ENCODE measurements around the gene POFUT2. TPM values are rescaled to one million over a fixed set of nuclear protein-coding genes. Genes with fewer than 3 reads are reported as not detected.

Gene POFUT2
- total RNA-seq, 1 experiment from 2014 or later: 25.5 TPM

DNA sequence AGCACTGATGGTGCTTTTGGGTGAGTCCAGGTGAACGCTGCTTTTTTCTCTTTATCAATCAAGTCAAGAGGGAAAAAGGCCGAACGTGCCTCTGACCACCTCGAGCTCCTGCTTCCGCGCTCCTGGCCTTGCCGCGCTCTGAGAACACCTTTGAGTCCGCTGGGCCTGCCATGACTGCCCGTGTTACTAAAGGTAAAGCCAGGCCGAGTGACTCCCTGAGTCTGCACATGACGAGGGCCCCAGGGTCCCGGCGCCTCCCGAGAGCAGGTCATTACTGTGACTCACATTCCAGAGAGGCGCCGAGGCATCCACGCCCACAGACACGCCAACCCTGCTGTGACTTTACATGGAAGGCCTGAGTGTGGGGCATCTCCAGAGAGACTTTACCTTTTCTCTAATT lies 11.1 kb downstream of the POFUT2 start:
- in situ Hi-C loops (cut with HindIII; ENCODE audit: low sequenced_read_pairs): no loop called here
- no peak for DNase-seq (ENCODE audit: low spot score)

DNA sequence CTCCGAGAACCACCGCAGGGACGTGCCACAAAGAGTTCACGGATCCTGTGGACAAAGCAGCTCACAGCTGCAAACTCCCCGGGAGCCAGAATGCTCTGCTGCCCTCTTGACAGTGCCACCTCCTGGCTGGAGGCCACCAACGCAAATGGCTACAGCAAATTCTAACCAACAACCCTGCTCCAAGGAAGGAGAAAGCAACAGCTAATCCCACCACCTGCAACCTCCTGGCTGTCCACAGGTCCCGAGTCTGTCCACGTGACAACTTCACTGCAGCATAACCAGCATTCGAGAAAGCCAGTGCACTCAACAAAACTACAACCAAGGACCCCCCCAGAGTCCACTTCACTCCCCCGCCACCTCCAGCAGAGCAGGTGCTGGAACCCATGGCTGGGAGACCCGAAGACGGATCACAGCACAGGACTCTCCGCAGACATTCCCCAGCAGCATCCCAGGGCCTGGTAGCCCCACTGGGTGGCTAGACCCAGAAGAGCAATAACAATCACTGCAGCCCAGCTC lies 17.3 kb downstream of the POFUT2 start:
- DNase-seq (ENCODE audit: low spot score): no peak

DNA sequence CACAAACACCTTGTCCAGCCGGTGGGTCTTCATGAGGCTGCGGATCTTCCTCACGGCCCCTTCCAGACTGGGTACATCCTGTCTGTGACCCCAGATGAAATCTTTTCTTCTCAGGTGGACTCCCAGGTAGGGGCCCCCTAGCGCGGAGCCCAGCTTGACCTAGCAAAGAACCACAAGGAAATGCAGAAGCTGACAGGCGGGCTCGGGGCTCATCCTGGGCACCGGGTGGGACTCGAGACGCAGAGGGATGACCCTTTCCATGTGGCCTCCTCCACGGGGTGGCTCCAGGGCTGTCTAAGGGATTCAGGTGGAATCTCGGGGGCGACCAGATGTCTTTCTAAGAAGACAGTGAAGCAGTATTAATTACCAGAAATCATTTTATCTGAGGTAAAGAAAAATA lies 17.8 kb downstream of the POFUT2 start:
- DNase-seq (ENCODE audit: low spot score): no peak
- in situ Hi-C loops (cut with HindIII; ENCODE audit: low sequenced_read_pairs): no loop called here

More for the DNA sequence above, 17.3 kb downstream of the POFUT2 start:
- in situ Hi-C loops (cut with HindIII; ENCODE audit: low sequenced_read_pairs): no loop called here

DNA sequence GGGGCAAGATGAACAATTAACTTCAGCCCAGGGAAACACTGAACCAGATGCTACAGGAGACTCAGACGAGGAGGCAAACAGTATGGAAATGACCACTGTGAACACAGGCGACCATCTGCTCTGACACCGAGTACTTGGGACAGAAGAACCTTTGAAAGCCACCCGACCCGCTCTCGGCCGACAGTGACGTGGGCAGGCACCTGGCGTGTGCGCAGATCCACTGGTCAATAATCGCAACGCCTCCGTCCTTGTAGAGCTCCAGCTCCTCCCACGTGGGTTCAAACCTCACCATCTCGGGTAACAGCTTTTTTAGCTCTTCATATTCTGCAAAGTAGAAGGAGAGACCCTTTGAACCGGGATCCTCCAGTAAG lies 20.3 kb downstream of the POFUT2 start:
- no peak for DNase-seq (ENCODE audit: low spot score)
- in situ Hi-C loops (cut with HindIII; ENCODE audit: low sequenced_read_pairs): no loop called here

DNA sequence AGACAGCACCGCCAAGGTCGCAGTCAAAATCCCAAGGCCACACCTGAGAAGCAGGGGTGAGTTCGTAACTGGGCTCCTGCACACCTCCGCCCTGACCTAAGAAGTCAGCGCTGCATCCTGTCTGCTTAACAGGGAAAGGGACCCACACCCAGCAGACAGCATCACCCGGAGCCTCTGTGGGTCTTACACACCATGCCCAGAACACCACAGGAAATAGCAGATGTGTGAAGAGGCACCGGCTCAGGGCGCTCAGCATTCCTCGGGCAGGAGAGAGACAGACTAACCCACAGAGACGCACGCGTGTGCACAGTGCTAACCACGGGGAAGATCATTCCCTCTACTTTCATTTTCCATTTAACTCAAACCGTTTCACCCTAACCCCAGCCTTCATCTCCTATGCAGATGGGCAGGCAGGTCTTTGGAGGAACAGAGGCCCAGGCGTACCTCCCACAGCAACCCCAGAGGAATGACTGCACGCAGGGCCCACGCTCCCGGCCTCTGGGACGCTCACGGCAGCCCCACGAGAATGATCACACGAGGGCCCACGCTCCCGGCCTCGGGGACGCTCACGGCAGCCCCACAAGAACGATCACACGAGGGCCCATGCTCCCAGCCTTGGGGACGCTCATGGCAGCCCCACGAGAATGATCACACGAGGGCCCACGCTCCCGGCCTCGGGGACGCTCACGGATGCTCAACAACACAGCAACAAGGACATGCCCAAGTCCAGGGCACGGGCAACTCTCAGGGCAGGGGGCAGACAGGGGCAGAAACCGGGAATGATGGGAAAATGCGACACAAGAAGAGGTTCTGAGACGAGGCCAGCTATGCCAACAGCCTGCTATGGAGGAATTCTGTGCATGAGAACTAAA lies 20.9 kb downstream of the POFUT2 start:
- DNase-seq (ENCODE audit: low spot score): no peak
- in situ Hi-C loops (cut with HindIII; ENCODE audit: low sequenced_read_pairs): no loop called here

DNA sequence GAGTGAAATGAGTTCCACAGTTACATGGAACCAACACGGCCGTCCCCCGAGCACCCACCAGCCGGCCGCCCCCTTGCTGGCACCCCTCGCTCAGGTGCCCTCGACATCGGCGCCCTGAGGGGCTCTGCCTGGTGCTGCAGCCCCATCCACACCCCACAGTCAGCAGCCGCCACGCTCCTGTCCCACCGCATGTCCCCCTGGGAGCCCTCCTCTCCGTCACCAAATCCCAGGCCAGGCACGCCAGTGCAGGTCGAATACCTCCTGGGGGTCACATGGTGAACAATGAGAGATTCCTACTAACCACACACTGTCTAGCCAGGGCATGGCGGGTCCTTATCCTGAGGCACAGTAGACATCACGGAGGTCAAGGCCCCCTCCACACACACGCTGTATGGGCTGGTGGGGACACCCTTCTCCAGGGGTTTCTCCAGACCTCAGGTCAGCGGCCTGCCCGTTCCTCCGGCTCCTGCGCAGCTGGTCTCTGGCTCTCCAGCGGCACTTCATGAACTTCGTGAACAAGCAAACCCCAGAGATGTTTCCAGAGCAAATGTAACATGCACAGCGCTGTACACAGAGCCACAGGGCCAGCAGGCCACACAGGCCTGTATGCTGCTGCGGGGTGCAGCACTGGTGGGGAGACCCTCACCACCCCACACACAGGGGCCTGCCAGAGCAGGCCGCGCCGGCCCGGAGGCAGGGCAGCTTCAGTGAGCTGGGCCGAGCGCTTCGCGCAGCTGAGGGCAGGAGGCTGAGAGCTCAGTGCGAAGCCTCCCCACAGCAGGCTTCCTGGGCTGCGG lies 21.8 kb downstream of the POFUT2 start:
- DNase-seq (ENCODE audit: low spot score): no peak
- in situ Hi-C loops (cut with HindIII; ENCODE audit: low sequenced_read_pairs): no loop called here

DNA sequence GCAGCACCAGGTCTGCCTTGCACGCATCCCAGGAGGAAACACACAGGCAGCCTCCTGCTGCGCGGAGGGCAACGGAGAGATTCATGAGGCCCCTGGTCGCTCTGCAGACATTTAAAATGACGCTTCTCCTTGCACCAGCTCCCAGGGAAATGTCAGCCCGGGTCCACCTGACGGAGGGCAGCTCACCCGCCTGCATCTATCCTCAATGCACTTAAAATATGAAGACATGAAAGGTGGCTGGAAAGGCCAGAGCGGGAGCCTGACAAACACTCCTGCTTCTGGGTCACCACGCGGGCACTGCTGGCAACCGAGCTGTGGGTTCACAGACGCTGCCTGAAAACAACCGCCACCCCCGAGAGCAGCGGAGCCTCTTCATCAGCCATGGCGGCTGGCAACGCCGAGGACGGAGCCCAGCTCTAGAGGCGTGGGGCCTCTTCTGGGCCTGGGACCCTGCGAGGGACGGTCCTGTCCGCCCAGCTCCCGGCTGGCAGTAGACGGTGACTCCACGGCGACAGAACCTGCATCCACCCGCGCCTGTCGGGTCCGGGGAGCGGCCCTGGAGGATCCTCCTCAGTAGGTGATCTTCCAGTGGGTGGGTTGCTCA lies 22.7 kb downstream of the POFUT2 start:
- DNase-seq (ENCODE audit: low spot score): no peak

DNA sequence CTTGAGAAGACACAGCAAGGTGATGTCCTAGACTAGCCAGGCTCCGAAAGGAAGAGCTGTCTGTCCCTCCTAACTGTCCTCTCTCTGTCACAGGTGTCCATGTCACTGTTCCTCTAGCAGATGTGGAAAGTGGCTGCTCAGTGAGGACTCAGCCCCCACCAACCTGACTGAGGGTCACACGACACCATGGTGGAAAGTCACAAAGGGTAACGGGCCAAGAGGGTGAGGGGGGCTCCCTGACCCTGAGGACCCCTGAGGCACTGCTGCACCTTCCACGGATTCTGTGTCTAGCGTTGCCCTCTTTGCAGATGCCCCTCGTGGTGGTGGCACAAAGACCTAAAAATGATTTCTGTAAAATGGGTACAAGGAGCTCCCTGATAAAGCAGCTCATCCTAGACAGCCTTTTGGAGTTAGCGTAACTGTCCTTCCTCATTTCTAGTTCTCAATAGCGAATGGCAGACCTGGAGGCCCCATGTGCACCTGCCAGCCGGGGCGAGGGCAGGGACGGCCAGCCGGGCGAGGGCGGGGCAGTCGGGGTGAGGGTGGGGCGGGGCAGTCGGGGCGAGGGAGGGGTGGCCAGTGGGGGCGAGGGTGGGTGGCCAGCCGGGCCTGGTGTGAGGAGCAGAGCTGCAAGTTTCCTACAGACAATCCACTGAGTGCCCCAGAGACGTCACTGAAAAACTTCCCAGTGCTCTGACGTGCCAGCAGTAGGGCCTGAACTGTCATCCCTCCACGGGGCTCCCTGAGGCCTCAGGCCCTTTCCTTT lies 23.4 kb downstream of the POFUT2 start:
- in situ Hi-C loops (cut with HindIII; ENCODE audit: low sequenced_read_pairs): no loop called here
- DNase-seq (ENCODE audit: low spot score): no peak

More for the DNA sequence above, 22.7 kb downstream of the POFUT2 start:
- in situ Hi-C loops (cut with HindIII; ENCODE audit: low sequenced_read_pairs): no loop called here

- in situ Hi-C loops (cut with HindIII; ENCODE audit: low sequenced_read_pairs): no loop called here
- no peak for DNase-seq (ENCODE audit: low spot score)
Observed at GRCh38 chr21:45263534-45263933, 24.2 kb downstream of the POFUT2 start.

- in situ Hi-C loops (cut with HindIII; ENCODE audit: low sequenced_read_pairs): no loop called here
- no peak for DNase-seq (ENCODE audit: low spot score)
Observed at GRCh38 chr21:45262616-45263015, 25.1 kb downstream of the POFUT2 start.

- in situ Hi-C loops (cut with HindIII; ENCODE audit: low sequenced_read_pairs): no loop called here
- no peak for DNase-seq (ENCODE audit: low spot score)
Observed at GRCh38 chr21:45262041-45262581, 25.6 kb downstream of the POFUT2 start.

GRCh38 chr21:45261093-45261492 lies 26.6 kb downstream of the POFUT2 start:
- in situ Hi-C loops (cut with HindIII; ENCODE audit: low sequenced_read_pairs): no loop called here
- DNase-seq (ENCODE audit: low spot score): no peak

DNA sequence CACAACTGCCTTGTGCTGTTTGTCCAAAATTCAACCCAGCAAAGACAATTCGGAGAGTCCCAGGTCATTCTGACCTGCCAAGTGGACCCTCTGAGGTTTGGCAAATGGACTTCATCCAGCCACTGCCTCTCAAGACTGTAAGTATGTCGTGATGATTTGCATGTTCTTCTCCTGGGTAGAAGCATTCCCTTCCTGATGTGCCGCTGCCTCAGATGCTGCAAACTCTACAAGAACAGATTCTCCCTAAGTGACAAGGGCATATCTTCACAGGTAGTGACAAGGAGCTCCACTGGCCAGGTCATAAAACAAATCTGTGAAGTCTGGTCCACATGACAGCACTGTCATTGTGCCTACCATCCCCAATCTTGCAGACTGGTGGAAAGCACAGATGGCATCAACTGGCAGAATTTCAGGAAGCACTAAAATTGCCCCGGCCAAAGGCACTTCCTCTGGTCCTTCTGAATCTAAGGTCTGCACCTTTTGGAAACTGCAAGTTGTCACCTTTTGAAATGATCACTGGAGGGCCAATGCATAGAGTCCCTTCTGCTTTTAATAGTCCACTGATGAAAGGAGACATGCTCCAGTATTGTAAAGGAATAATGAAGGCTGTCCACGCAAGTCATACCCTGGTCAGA lies 27.4 kb downstream of the POFUT2 start:
- DNase-seq (ENCODE audit: low spot score): peak; percentile 90
- in situ Hi-C loops (cut with HindIII; ENCODE audit: low sequenced_read_pairs): no loop called here

- peak; percentile 35 for DNase-seq (ENCODE audit: low spot score)
Observed at GRCh38 chr21:45259206-45259840, 28.4 kb downstream of the POFUT2 start.

GRCh38 chr21:45258466-45258865 lies 29.2 kb downstream of the POFUT2 start:
- no peak for DNase-seq (ENCODE audit: low spot score)
- in situ Hi-C loops (cut with HindIII; ENCODE audit: low sequenced_read_pairs): no loop called here

More at GRCh38 chr21:45259206-45259840, 28.4 kb downstream of the POFUT2 start:
- in situ Hi-C loops (cut with HindIII; ENCODE audit: low sequenced_read_pairs): no loop called here

GRCh38 chr21:45257673-45258341 lies 29.9 kb downstream of the POFUT2 start:
- DNase-seq (ENCODE audit: low spot score): no peak
- in situ Hi-C loops (cut with HindIII; ENCODE audit: low sequenced_read_pairs): no loop called here

- no peak for DNase-seq (ENCODE audit: low spot score)
- in situ Hi-C loops (cut with HindIII; ENCODE audit: low sequenced_read_pairs): no loop called here
Observed at GRCh38 chr21:45256912-45257672, 30.6 kb downstream of the POFUT2 start.

Data from G401 (cell line).